Measurements from ENCODE around the gene PIK3CD. TPM values are rescaled to one million over a fixed set of nuclear protein-coding genes. Genes with fewer than 3 reads are reported as not detected.

Gene PIK3CD
- total RNA-seq, 1 experiment from 2014 or later, result 10.3 TPM

DNA sequence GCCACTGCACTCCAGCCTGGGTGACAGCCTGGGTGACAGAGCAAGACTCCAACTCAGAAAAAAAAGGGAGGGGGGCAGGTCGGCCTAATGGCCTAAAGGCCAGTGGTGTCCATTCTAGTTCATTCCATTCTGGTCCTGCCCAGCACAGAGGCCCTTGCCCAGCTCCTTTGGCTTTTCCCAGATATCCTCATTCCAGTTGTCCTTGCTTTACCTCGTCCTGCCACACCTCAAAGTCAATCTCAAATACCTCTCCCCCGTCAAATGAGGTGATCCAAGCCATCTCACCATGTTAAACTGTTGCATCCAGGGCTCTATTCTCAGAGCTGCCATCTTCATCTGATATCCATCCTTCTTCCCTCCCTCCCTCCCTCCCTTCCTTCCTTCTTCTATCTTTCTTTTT lies 19.9 kb upstream of the PIK3CD start:
- CTCF ChIA-PET, result no interaction called here
- Histone ChIP-seq H4K20me1 (ENCODE audit: insufficient read depth) (no peaks in the 10 kb centered on the region), H3K9me3 (ENCODE audit: insufficient read depth, low read depth) (no peaks in the 10 kb centered on the region), H3K4me1 (replicated peaks; ENCODE audit: insufficient read depth) (no peaks in the 10 kb centered on the region; the same call in 1 of the 2 replicates), H2AFZ (no peak overlapping the region), H3K4me2 (no peak overlapping the region), H3F3A (ENCODE audit: insufficient read depth, low read depth) (no peaks in the 10 kb centered on the region), H3K9me2 (ENCODE audit: insufficient read depth) (no peaks in the 10 kb centered on the region), H3K27me3 (ENCODE audit: insufficient read depth, low read depth) (no peaks in the 10 kb centered on the region), H3K27ac (no peak overlapping the region), H3K36me3 (ENCODE audit: low read depth) (no peaks in the 10 kb centered on the region), H3K4me3 (no peak overlapping the region), H3K79me2 (ENCODE audit: low read depth) (no peaks in the 10 kb centered on the region)
- DNase-seq, result no peak
- BruUV-seq (replicated peaks), result no TSS peak
- intact Hi-C loops (cut with micrococcal nuclease; ENCODE audit: unreplicated experiment), result no loop called here
- POLR2A ChIA-PET (ENCODE audit: unreplicated experiment), result interaction anchor here (0.6 kb wide), 1 partner anchor 237 kb away, joined by 6 read pairs; no protein-coding TSS in a partner anchor
- no peak for TF ChIP-seq EZH2 (IDR thresholded peaks at IDR 0.05; ENCODE audit: low read depth)
- TF ChIP-seq, protein P1, sequence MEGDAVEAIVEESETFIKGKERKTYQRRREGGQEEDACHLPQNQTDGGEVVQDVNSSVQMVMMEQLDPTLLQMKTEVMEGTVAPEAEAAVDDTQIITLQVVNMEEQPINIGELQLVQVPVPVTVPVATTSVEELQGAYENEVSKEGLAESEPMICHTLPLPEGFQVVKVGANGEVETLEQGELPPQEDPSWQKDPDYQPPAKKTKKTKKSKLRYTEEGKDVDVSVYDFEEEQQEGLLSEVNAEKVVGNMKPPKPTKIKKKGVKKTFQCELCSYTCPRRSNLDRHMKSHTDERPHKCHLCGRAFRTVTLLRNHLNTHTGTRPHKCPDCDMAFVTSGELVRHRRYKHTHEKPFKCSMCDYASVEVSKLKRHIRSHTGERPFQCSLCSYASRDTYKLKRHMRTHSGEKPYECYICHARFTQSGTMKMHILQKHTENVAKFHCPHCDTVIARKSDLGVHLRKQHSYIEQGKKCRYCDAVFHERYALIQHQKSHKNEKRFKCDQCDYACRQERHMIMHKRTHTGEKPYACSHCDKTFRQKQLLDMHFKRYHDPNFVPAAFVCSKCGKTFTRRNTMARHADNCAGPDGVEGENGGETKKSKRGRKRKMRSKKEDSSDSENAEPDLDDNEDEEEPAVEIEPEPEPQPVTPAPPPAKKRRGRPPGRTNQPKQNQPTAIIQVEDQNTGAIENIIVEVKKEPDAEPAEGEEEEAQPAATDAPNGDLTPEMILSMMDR (conservative IDR thresholded peaks at IDR 0.05), result no peak

- Histone ChIP-seq H3F3A (ENCODE audit: insufficient read depth, low read depth) (no peaks in the 10 kb centered on the region), H3K27me3 (ENCODE audit: insufficient read depth, low read depth) (no peaks in the 10 kb centered on the region), H3K9me3 (ENCODE audit: insufficient read depth, low read depth) (no peaks in the 10 kb centered on the region), H3K9me2 (ENCODE audit: insufficient read depth) (no peaks in the 10 kb centered on the region), H2AFZ (no peak overlapping the region), H3K27ac (no peak overlapping the region), H3K79me2 (ENCODE audit: low read depth) (no peaks in the 10 kb centered on the region), H3K4me1 (replicated peaks; ENCODE audit: insufficient read depth) (no peaks in the 10 kb centered on the region), H3K4me2 (no peak overlapping the region), H4K20me1 (ENCODE audit: insufficient read depth) (no peaks in the 10 kb centered on the region), H3K36me3 (ENCODE audit: low read depth) (no peaks in the 10 kb centered on the region), H3K4me3 (no peak overlapping the region)
- TF ChIP-seq, protein P1 (conservative IDR thresholded peaks at IDR 0.05), result no peak
- no peak for TF ChIP-seq EZH2 (IDR thresholded peaks at IDR 0.05; ENCODE audit: low read depth)
- ChIA-PET POLR2A (ENCODE audit: unreplicated experiment) (no interaction called here), CTCF (no interaction called here)
- no TSS peak for BruUV-seq (replicated peaks)
- intact Hi-C loops (cut with micrococcal nuclease; ENCODE audit: unreplicated experiment), result no loop called here
- DNase-seq, result no peak
These were observed 18.0 kb upstream of the PIK3CD start for GRCh38 chr1:9633493-9633892.

- no peak for DNase-seq
- no peaks in the 10 kb centered on the region for H3K9me2 ChIP-seq (ENCODE audit: insufficient read depth)
- no peaks in the 10 kb centered on the region for H3K79me2 ChIP-seq (ENCODE audit: low read depth)
- no peaks in the 10 kb centered on the region for H3K27me3 ChIP-seq (ENCODE audit: insufficient read depth, low read depth)
- H2AFZ ChIP-seq, result no peak overlapping the region
- no peak overlapping the region for H3K4me3 ChIP-seq
- intact Hi-C loops (cut with micrococcal nuclease; ENCODE audit: unreplicated experiment), result no loop called here
- no peaks in the 10 kb centered on the region for H3K9me3 ChIP-seq (ENCODE audit: insufficient read depth, low read depth)
- no peak for TF ChIP-seq EZH2 (IDR thresholded peaks at IDR 0.05; ENCODE audit: low read depth)
- TF ChIP-seq, protein P1 (conservative IDR thresholded peaks at IDR 0.05), result no peak
- H3F3A ChIP-seq (ENCODE audit: insufficient read depth, low read depth), result no peaks in the 10 kb centered on the region
- POLR2A ChIA-PET (ENCODE audit: unreplicated experiment), result no interaction called here
- no TSS peak for BruUV-seq (replicated peaks)
- no peaks in the 10 kb centered on the region for H3K36me3 ChIP-seq (ENCODE audit: low read depth)
- no peak overlapping the region for H3K4me2 ChIP-seq
- CTCF ChIA-PET, result no interaction called here
- no peak overlapping the region for H3K27ac ChIP-seq
- H4K20me1 ChIP-seq (ENCODE audit: insufficient read depth), result no peaks in the 10 kb centered on the region
- no peaks in the 10 kb centered on the region for H3K4me1 ChIP-seq (replicated peaks; ENCODE audit: insufficient read depth)
These were observed 16.9 kb upstream of the PIK3CD start for GRCh38 chr1:9634582-9634981.

Measured in PC-9 (cell line).